Measurements from ENCODE around the gene SQSTM1.

Gene SQSTM1

DNA sequence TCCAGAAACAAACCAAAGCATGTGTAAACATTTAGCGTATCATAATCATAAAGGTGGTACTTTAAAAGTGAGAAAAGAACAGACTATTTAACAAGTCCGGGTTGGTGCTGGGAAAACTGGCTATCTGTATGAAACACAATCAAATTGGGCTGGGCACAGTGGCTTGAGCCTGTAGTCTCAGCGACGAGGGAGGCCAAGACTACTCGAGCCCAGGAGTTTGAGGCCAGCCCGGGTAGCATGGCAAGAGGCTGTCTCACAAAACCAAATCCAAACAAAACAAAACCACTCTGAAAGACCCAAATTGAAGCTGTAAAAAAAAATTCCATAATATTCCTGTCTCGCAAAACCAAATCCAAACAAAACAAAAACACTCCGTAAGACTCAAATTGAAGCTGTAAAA, 33.7 kb downstream of the SQSTM1 start:
- DNase-seq (ENCODE audit: low spot score in 2 of 2): no peak
- peaks cover 14% of the 10 kb centered on the region for H3K36me3 Mint-ChIP-seq
- H3K27me3 Mint-ChIP-seq: no peaks in the 10 kb centered on the region
- no peak overlapping the region for H3K4me3 Mint-ChIP-seq
- no peak for ATAC-seq (ENCODE audit: low read depth)
- H3K4me1 Mint-ChIP-seq: peaks cover 21% of the 10 kb centered on the region
- no peaks in the 10 kb centered on the region for H3K9me3 Mint-ChIP-seq
- no peak overlapping the region for H3K27ac Mint-ChIP-seq

DNA sequence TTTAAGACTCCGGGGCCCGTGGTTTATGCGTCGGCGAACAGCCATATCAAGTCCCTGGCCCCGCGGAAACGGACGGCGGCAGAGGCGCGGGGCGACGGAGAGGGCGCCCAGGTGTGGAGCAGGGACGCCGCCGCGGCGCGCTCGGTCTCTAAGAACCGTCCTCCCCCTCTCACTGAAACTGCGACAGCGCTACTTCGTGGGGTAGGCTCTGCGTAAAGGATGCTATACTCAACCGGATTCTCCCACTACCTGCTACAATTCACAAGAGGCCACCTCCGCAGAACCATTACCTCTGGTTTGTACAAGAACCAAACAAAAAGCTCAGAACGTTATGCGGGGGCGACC, 37.5 kb downstream of the SQSTM1 start:
- DNase-seq (ENCODE audit: low spot score in 2 of 2) (peak in 1 of 2 donors; percentile 27), ATAC-seq (ENCODE audit: low read depth) (peak; percentile 54)
- Mint-ChIP-seq H3K27me3 (no peaks in the 10 kb centered on the region), H3K4me3 (peak overlapping the region; percentile 99), H3K4me1 (peaks cover 11% of the 10 kb centered on the region), H3K27ac (peak overlapping the region; percentile 94), H3K36me3 (peaks cover 2% of the 10 kb centered on the region), H3K9me3 (no peaks in the 10 kb centered on the region)

DNA sequence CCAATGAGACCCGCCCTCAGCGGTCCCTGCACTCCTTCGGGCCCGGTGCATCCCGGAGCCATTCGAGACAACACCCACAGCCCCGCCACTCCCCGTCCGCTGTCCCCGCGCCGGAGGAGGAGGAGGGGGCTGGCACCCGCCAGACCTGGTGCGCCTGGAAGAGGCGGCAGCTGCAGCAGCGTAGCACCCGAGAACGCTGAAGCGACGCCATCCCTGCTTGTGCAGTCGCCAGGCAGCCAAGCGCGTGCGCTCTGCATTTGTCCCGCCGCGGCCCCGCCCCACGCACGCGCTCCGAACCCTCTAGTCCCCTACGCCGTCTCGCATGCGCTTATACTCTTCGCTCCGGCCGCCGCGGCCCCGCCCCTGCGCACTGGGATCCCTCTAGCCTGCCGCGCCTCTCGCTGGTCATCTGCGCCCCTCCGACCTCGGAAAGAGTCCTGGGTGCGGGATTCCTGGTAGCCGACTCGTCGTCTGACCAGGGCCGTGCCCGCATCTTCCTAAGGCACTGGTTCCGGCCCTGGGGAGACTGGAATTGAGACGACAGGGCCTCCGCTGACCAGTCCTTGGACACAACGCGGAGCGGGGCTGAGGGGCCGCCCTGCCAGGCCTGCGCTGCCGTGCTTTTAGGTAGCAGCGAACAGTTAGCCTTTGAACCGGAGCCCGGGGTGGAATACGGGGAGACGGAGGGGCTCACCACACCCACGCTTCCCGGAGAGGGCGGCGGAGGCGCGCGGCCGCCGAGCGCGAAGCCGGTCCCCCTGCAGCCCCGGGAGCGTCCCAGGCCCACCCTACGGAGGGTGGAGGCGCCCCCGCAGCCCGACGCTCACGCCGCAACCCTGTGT, 38.1 kb downstream of the SQSTM1 start, which contains the start of gene MRNIP:
MRNIP (minus strand) TSS at position 232 of the 842 bp plus-strand sequence; CDS start at position 211, 21 bp downstream.
- no peaks in the 10 kb centered on the region for H3K27me3 Mint-ChIP-seq
- peaks cover 11% of the 10 kb centered on the region for H3K4me1 Mint-ChIP-seq
- no peaks in the 10 kb centered on the region for H3K9me3 Mint-ChIP-seq
- peak; percentile 80 to 85 for DNase-seq (ENCODE audit: low spot score in 2 of 2)
- peak within 1 kb of the TSS; percentile 99 for H3K4me3 Mint-ChIP-seq
- H3K27ac Mint-ChIP-seq: peak within 1 kb of the TSS; percentile 94
- ATAC-seq (ENCODE audit: low read depth): peak; percentile 93
- peaks cover 4% of the 10 kb centered on the region for H3K36me3 Mint-ChIP-seq

DNA sequence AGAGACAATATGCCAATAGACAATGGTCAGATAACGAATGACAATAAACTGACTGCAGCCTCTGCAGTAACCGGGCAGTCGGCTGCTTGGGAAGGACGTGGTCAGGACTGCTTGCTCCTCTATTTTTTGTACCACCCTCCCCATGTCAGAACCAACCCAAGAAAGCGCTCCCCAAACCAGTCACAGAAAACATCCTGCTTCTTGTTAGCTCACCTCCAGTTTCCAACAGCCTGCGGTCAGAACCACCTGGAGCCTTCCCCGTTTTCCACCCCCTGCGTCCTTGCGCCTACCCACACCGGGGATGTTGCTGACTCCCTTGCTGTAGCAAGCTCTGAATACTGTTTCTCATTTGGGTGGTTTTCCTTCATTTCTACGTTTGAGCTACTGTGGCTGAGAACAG, 39.6 kb downstream of the SQSTM1 start:
- no peak overlapping the region for H3K27ac Mint-ChIP-seq
- peaks cover 5% of the 10 kb centered on the region for H3K36me3 Mint-ChIP-seq
- no peak for ATAC-seq (ENCODE audit: low read depth)
- DNase-seq (ENCODE audit: low spot score in 2 of 2): no peak
- no peaks in the 10 kb centered on the region for H3K27me3 Mint-ChIP-seq
- no peaks in the 10 kb centered on the region for H3K9me3 Mint-ChIP-seq
- peaks cover 15% of the 10 kb centered on the region for H3K4me1 Mint-ChIP-seq
- peak overlapping the region; percentile 33 for H3K4me3 Mint-ChIP-seq

DNA sequence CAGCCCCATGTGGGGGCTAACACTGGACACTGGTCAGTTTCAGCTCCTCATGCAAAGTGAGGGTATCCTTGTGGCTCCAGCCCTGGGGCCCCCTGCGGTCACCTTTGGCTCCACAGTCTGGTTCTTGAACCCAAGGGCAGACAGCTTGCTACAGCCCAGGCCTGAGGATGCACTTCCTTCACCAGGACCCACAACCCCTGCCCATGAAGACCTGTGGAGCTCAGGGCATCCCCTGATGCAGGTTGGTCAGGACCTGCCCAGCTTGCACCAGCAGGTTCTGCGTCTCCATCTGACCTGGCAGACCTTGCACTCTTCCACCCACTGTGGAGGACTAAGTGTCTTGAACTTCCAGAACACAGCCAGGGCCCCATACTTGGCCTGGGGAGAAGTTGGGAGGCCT, 41.6 kb downstream of the SQSTM1 start:
- no peaks in the 10 kb centered on the region for H3K9me3 Mint-ChIP-seq
- H3K4me3 Mint-ChIP-seq: no peak overlapping the region
- H3K36me3 Mint-ChIP-seq: peaks cover 6% of the 10 kb centered on the region
- H3K27ac Mint-ChIP-seq: no peak overlapping the region
- peaks cover 18% of the 10 kb centered on the region for H3K4me1 Mint-ChIP-seq
- DNase-seq (ENCODE audit: low spot score in 2 of 2) (no peak), ATAC-seq (ENCODE audit: low read depth) (no peak)
- H3K27me3 Mint-ChIP-seq: no peaks in the 10 kb centered on the region

DNA sequence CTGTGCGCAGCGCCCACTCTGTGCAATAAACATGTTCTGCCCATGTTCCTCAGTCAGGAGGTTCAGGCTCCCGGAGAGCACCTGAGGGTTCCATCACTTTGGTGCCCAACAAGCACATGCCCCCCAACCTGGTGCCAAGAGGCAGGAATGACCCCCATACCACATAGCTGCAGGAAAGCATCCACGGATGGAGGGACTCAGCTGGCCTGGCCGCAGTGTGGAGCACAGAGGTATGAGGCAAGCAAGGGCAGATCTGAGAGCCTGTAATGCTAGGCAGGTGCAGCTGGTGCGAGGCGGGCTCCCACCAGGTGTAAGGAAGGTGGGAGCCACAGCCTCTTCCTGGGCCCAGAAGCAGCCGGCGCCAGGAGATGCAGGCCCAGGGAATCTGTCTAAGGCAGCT, 42.2 kb downstream of the SQSTM1 start:
- Mint-ChIP-seq H3K9me3 (no peaks in the 10 kb centered on the region), H3K4me3 (no peak overlapping the region)

DNA sequence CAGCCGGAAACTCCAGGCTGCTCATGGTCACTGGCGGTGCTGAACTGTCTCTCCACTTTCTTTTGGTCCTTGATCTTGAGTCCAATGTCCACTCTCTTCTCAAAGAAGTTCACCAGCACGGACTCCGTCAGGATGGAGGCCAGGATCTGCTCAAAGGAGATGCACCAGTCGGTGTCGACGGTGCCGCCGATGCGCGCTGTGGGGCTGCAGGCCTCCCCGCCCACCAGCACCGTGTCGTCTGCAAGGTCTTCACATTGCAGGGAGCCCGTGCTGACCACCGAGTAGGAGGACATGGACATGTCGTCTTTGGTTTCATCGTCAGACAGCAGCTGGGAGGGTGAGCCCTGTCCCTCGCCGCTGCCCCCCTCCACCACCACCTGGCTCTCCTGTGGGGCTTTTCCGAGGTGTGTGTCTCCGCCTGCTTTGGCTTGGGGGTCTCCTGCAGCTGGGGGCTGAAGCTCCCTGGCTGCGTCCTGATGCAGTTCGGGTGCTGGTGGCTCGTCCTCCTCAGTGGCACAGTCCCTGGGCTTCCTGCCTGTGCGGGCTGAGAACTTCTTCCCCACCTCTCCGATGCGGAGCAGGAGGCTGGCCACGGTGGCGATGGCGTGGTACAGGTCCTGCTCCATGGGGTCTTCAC, 42.9 kb downstream of the SQSTM1 start:
- H3K27ac Mint-ChIP-seq: no peak overlapping the region
- peaks cover 16% of the 10 kb centered on the region for H3K4me1 Mint-ChIP-seq
- H3K36me3 Mint-ChIP-seq: peaks cover 7% of the 10 kb centered on the region
- no peak for ATAC-seq (ENCODE audit: low read depth)
- DNase-seq (ENCODE audit: low spot score in 2 of 2): no peak
- no peaks in the 10 kb centered on the region for H3K27me3 Mint-ChIP-seq
- no peak overlapping the region for H3K4me3 Mint-ChIP-seq
- H3K9me3 Mint-ChIP-seq: no peaks in the 10 kb centered on the region

More for the DNA sequence above, 42.2 kb downstream of the SQSTM1 start:
- H3K36me3 Mint-ChIP-seq: peaks cover 7% of the 10 kb centered on the region
- ATAC-seq (ENCODE audit: low read depth) (no peak), DNase-seq (ENCODE audit: low spot score in 2 of 2) (no peak)
- peaks cover 18% of the 10 kb centered on the region for H3K4me1 Mint-ChIP-seq
- no peak overlapping the region for H3K27ac Mint-ChIP-seq
- no peaks in the 10 kb centered on the region for H3K27me3 Mint-ChIP-seq

DNA sequence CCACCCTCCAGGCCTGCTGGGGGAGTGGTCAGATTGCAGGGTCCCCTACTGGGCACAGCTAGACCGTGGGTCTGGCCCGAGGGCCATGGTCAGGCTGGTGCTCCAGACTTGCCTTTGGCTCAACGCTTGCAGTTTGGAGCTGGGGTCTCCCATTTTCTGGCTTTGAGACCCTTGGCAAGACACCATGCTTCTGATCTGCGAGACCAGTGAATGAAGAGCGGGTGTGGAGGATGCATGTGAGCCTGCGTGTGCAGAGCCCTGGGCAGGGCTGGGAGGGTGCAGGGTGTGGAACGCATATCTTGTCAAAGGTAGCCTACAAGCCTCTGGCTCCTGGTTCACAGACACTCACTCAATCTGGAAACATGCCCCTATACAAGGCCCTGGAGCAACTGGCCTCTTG, 44.0 kb downstream of the SQSTM1 start:
- DNase-seq (ENCODE audit: low spot score in 2 of 2) (no peak), ATAC-seq (ENCODE audit: low read depth) (no peak)
- Mint-ChIP-seq H3K4me3 (no peak overlapping the region), H3K4me1 (peaks cover 16% of the 10 kb centered on the region), H3K27me3 (no peaks in the 10 kb centered on the region), H3K27ac (no peak overlapping the region), H3K9me3 (no peaks in the 10 kb centered on the region), H3K36me3 (peaks cover 7% of the 10 kb centered on the region)

DNA sequence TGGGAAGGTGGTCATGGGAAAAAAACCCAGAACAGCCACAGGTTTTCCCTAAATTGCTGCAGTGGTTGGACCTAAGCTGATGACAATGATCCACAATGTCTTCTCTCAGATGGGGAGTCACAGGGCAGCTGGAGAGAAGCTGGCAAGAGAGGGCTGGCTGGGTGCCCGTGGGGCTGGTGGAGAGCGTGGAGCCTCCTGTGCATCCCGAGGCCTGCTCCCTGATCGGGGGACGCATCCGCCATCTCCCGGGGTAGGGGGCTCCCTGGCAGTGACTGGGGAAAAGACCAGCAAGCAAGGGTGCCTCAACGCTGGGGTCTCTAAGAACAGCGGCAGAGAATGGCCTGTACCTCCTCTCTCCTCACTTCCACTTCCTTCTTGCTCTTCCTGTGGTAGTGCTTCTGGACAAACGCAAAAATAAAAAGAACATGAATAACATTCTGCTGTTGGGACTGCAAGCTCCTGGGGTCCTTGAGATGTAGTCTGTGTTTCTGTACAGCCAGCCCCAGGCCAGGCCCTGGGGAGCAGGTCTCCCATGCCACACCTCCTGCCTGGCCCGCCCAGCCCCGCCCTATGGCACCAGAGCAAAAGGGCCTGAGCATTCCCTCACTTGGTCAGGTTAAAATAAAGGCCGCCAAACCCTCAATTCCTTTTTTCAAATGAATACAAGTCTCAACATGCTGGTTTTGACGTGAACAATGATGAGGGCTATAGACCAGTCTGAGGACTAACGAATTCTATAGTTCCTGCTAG, 45.0 kb downstream of the SQSTM1 start:
- Mint-ChIP-seq H3K27me3 (no peaks in the 10 kb centered on the region), H3K9me3 (no peaks in the 10 kb centered on the region), H3K27ac (no peak overlapping the region), H3K4me1 (peaks cover 11% of the 10 kb centered on the region), H3K36me3 (peaks cover 8% of the 10 kb centered on the region), H3K4me3 (no peak overlapping the region)
- ATAC-seq (ENCODE audit: low read depth) (no peak), DNase-seq (ENCODE audit: low spot score in 2 of 2) (no peak)

DNA sequence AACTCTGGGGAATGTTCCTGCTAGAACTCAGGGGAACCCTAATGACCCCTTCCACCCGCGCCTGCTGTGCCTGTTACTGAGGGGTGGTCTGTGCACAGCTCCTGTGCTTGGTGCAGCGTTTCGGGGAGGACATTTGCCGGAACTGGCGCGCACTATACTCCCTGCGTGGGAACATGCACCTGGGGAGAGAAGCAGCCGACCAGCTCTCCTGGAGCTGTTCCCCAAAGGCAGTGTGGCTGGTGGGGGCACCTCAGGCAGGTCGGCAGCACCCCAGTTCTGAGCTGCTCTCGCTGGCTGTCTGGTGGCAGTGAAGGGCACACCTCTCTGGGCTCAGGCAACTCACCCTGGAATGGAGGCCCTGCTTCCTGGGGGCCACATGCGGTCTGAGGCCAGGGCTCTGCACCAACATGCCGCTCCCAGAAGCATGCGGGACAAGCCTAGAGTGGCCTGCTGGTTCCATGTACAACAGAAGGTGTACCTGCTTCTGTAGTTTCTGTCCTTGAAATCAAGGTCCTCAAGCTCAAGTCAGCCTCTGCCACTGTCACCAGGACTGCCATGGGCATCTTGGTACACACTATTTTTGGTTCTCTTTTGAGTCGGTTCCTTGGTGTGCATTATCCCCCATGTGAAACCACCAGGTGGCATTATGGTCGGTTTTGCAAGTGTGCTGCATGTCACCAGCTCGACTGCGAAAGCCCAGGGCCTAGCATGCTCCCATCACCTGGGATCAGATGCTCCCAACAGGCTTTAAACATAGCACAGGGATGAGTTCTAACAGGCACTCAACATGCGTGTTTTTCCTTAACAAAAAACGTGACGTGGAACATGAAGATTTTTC, 45.8 kb downstream of the SQSTM1 start:
- H3K27ac Mint-ChIP-seq: peak overlapping the region; percentile 45
- H3K9me3 Mint-ChIP-seq: no peaks in the 10 kb centered on the region
- H3K27me3 Mint-ChIP-seq: no peaks in the 10 kb centered on the region
- ATAC-seq (ENCODE audit: low read depth) (peak; percentile 69), DNase-seq (ENCODE audit: low spot score in 2 of 2) (no peak)
- no peak overlapping the region for H3K4me3 Mint-ChIP-seq
- H3K4me1 Mint-ChIP-seq: peaks cover 11% of the 10 kb centered on the region
- peaks cover 14% of the 10 kb centered on the region for H3K36me3 Mint-ChIP-seq

DNA sequence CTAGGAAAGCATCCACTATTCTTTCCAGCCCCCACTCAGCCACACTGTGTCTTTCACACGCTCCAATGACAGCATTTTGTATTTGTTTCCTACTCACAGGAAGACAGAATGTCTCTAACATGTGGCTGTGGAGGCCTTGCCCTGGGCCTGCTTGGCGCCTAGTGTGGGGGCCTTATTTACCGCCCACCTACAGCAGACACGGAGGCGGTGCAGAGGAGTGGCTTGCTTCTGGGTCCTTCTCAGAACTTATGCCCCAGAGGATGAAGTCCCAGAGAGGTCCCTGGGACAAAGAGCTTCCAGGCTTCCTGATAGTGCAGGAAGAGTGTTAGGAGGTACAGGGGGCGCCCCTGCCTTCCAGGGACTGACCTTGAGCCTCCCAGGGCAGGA, 46.4 kb downstream of the SQSTM1 start:
- Mint-ChIP-seq H3K27ac (peak overlapping the region; percentile 45), H3K9me3 (no peaks in the 10 kb centered on the region), H3K36me3 (peaks cover 14% of the 10 kb centered on the region), H3K4me1 (peaks cover 11% of the 10 kb centered on the region), H3K27me3 (no peaks in the 10 kb centered on the region), H3K4me3 (no peak overlapping the region)
- DNase-seq (ENCODE audit: low spot score in 2 of 2) (no peak), ATAC-seq (ENCODE audit: low read depth) (no peak)

DNA sequence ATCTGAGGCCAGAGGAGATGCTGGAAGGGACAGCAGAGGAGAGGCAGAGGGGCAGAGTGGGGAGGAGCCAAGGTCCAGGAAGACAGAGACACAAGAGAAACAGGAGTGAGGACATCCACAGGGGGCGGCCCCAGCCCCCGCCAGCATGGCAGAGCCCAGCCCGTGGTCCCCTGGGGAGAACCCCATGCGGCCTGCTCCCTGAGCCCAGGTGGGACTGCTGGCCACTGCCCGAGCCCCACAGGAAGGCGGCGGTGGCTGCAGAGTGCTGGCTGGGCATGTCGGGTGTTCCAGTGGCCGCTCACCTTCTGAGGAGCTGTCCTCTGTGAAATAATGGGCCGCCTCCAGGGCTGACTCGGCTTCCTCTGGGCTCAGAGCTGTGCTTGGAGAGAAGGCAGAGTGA, 46.8 kb downstream of the SQSTM1 start:
- H3K9me3 Mint-ChIP-seq: no peaks in the 10 kb centered on the region
- H3K27me3 Mint-ChIP-seq: no peaks in the 10 kb centered on the region
- H3K27ac Mint-ChIP-seq: peak overlapping the region; percentile 45
- H3K4me1 Mint-ChIP-seq: peaks cover 11% of the 10 kb centered on the region
- peaks cover 17% of the 10 kb centered on the region for H3K36me3 Mint-ChIP-seq
- ATAC-seq (ENCODE audit: low read depth) (no peak), DNase-seq (ENCODE audit: low spot score in 2 of 2) (no peak)
- H3K4me3 Mint-ChIP-seq: no peak overlapping the region

DNA sequence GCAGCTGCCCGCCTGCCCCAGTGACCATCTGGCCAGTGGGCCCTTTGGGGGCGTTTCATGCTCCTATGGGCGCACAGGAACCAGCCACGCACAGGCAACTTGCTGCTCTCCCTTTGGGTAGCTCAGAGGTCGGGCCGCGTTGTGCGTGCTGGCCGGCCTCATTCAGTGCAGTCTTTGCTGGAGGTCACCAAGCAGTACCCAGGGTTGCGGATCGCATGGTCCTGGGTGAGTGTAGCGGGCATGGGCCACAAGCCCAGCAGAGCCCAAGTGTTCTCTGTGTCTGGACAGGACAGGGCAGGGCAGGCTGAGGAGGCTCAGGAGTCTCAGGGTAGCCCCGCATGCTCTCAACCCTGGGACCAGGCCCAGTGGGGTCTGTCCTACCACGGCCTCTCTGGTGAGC, 47.8 kb downstream of the SQSTM1 start:
- Mint-ChIP-seq H3K9me3 (no peaks in the 10 kb centered on the region), H3K27me3 (no peaks in the 10 kb centered on the region), H3K4me3 (no peak overlapping the region), H3K27ac (peak overlapping the region; percentile 41), H3K36me3 (peaks cover 15% of the 10 kb centered on the region), H3K4me1 (peaks cover 11% of the 10 kb centered on the region)
- no peak for ATAC-seq (ENCODE audit: low read depth)
- no peak for DNase-seq (ENCODE audit: low spot score in 2 of 2)

All from memory B cell (primary cell).